ENCODE results near the gene ANKRD11. TPM values are rescaled to one million over a fixed set of nuclear protein-coding genes. Genes with fewer than 3 reads are reported as not detected.

ANKRD11 gene
- total RNA-seq (2022; extraction: Qiagen RNA extraction; ENCODE audit: low read depth) = 71.7 to 98.4 TPM (median 93.6 TPM) in 5 replicates

DNA sequence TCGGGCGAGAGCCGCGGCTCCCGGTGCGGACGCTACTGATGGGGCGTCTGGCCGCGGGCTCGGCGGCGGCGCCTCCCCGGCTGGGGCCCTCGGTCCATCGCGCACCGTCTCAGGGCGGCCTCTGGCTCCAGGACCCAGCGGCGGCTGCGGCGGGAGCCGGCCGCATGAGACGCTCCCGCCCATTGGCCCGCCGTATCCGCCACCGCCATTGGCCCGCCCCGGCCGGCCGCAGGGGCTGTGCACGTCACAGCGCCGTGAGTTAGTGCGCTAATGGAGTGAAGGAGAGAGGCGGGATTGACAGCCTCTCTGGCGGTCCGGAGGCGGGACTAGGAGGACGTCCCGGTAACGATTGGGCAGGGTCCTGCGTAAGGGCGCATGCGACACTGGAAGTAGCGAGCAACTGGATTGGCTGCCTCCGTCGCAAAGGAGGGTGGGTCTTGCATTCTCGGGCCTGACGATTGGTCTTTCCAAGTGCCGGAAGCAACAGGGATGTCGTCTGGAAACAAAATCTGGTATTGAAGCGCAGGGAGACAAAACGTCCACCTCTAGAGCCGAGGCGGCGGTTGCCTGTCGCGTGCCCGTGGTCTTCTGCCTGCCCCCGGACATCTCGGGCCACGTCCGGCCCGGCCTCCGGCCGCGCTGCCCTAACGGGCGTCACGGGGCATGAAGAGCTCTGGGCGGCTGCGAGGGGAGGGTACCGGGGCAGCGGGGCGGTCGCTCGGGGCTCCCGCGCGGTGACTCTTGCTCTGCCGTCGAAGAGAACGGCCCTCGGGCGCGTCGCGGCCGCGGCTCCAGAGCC lies at the start of gene ANKRD11:
Gene ANKRD11, minus strand, starts transcription at position 123 of the 799 bp plus-strand sequence. CDS start 173,542 bp downstream, outside the sequence.

DNA sequence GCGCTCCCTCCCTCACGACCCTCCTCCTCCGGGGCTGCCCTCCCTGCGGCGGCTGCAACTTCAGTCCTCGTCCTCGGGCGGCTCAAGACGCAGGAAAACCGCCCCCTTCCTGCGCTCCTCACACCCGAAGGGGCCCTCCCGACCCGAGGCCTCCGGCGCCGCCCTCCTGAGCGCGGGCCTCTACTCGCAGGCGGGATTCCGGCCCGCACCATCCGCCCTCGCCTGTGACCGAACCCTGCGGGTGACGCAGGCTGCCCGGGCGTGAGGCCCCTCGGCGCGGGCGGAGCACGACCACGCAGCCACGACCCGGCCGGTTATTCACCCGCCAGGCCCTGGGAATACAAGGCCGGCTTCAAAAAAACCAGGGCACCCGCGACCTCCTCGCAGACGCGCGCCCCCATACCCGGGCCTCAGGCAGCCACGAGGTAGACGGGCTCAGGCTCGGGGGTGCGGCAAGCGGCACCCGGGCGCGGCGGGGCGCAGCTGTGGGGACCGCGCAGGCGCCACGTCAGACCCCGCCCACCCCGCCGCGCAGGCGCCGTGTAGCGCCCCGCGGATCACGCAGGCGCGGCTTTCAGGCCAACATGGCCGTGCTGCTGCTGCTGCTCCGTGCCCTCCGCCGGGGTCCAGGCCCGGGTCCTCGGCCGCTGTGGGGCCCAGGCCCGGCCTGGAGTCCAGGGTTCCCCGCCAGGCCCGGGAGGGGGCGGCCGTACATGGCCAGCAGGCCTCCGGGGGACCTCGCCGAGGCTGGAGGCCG lies 17.7 kb upstream of the ANKRD11 start, which contains the start of gene SPG7:
Gene SPG7, plus strand, starts transcription at position 570 of the 757 bp plus-strand sequence. Its CDS starts 15 bp downstream, at position 585.

Other genes starting within 250 kb of the ANKRD11 start
- 74.2 to 89.5 TPM (median 86.0 TPM) in 5 replicates for gene SPG7, start 17.8 kb upstream of the ANKRD11 start, total RNA-seq (2022; extraction: Qiagen RNA extraction; ENCODE audit: low read depth)
- 3,368 to 4,411 TPM (median 4,353 TPM) in 5 replicates for gene RPL13, start 70.1 kb upstream of the ANKRD11 start, total RNA-seq (2022; extraction: Qiagen RNA extraction; ENCODE audit: low read depth)
- 41.6 to 67.2 TPM (median 63.9 TPM) in 5 replicates for gene CPNE7, start 85.2 kb upstream of the ANKRD11 start, total RNA-seq (2022; extraction: Qiagen RNA extraction; ENCODE audit: low read depth)
- gene DPEP1, start 123.1 kb upstream of the ANKRD11 start, total RNA-seq (2022; extraction: Qiagen RNA extraction; ENCODE audit: low read depth) = 0.31 to 0.90 TPM (median 0.73 TPM) in 5 replicates
- gene CHMP1A, start 167.1 kb upstream of the ANKRD11 start, total RNA-seq (2022; extraction: Qiagen RNA extraction; ENCODE audit: low read depth) = 82.5 to 103 TPM (median 93.8 TPM) in 5 replicates
- 13.4 to 20.2 TPM (median 16.2 TPM) in 5 replicates for gene SPATA33, start 167.3 kb upstream of the ANKRD11 start, total RNA-seq (2022; extraction: Qiagen RNA extraction; ENCODE audit: low read depth)
- 36.5 to 50.8 TPM (median 48.9 TPM) in 5 replicates for gene CDK10, start 196.1 kb upstream of the ANKRD11 start, total RNA-seq (2022; extraction: Qiagen RNA extraction; ENCODE audit: low read depth)
- 7.7 to 12.8 TPM (median 11.0 TPM) in 5 replicates for gene SPATA2L, start 211.1 kb upstream of the ANKRD11 start, total RNA-seq (2022; extraction: Qiagen RNA extraction; ENCODE audit: low read depth)
- 2.3 to 5.1 TPM (median 3.9 TPM) in 5 replicates for gene VPS9D1, start 230.3 kb upstream of the ANKRD11 start, total RNA-seq (2022; extraction: Qiagen RNA extraction; ENCODE audit: low read depth)
- 13.9 to 17.2 TPM (median 14.6 TPM) in 5 replicates for gene ZNF276, start 231.0 kb upstream of the ANKRD11 start, total RNA-seq (2022; extraction: Qiagen RNA extraction; ENCODE audit: low read depth)

Measured in A549 treated with RU486 at 1 μM for 4 hours (cell line).